GM12878 (cell line): Measurements from ENCODE around the gene SMIM28.

Experiments
- BRCA1 ChIP-seq: IDR thresholded peaks from 2 replicates; pipeline ENCODE4 v1.6.1; 2011; ENCODE audit warnings: low read depth, low read length, improper control_type of control experiment
- CREB1 ChIP-seq: IDR thresholded peaks from 2 replicates; pipeline ENCODE4 v1.6.1; 2012; ENCODE audit warnings: low read depth, mild to moderate bottlenecking, inconsistent platforms
- CTCF ChIP-seq, 3 experiments: IDR thresholded peaks in 2 of 3; conservative IDR thresholded peaks in 1 of 3; 2 replicates each; pipeline ENCODE4 v1.5.1; 2011; ENCODE audit warnings: low read depth in 3 of 3, low read length in 3 of 3, mild to moderate bottlenecking in 3 of 3, control low read depth in 2 of 3, moderate library complexity in 2 of 3, inconsistent platforms in 1 of 3, mixed read lengths in 1 of 3; ENCODE audit not compliant: control insufficient read depth in 2 of 3, insufficient read depth in 1 of 3; ENCODE audit errors: extremely low read depth in 1 of 3
- JUNB ChIP-seq: IDR thresholded peaks from 2 replicates; pipeline ENCODE4 v1.6.1; 2016; ENCODE audit warnings: antibody characterized with exemption, mild to moderate bottlenecking
- MAX ChIP-seq: IDR thresholded peaks from 2 replicates; pipeline ENCODE4 v1.6.1; 2012; ENCODE audit warnings: low read depth, low read length, improper control_type of control experiment
- MTA2 ChIP-seq: fragments of 450-650 bp; IDR thresholded peaks from 2 replicates; pipeline ENCODE4 v1.6.1; 2016; ENCODE audit warnings: low read depth, mild to moderate bottlenecking, moderate library complexity
- NFYA ChIP-seq: IDR thresholded peaks from 2 replicates; pipeline ENCODE4 v1.6.1; 2011; ENCODE audit warnings: low read depth, mild to moderate bottlenecking, low read length, improper control_type of control experiment, borderline replicate concordance
- PKNOX1 ChIP-seq: fragments of 450-650 bp; IDR thresholded peaks from 2 replicates; pipeline ENCODE4 v1.6.1; 2016; ENCODE audit warnings: mild to moderate bottlenecking
- RAD51 ChIP-seq: fragments of 450-650 bp; IDR thresholded peaks from 2 replicates; pipeline ENCODE4 v1.6.1; 2016; ENCODE audit warnings: moderate library complexity, mild to moderate bottlenecking, inconsistent platforms
- RCOR1 ChIP-seq: conservative IDR thresholded peaks from 2 replicates; pipeline ENCODE4 v1.6.1; 2012; ENCODE audit warnings: low read depth, low read length, improper control_type of control experiment
- TARDBP ChIP-seq: IDR thresholded peaks from 2 replicates; pipeline ENCODE4 v1.6.1; 2016; ENCODE audit warnings: borderline replicate concordance

- TF ChIP-seq RCOR1 (no peak), JUNB (no peak), CTCF (IDR thresholded peaks at IDR 0.05 in 2 of 3, conservative IDR thresholded peaks at IDR 0.05 in 1 of 3; ENCODE audit: control insufficient read depth in 2 of 3, extremely low read depth in 1 of 3, insufficient read depth in 1 of 3, low read depth in 3 of 3, low read length in 3 of 3) (no peak), RAD51 (no peak), NFYA (no peak), TARDBP (no peak), BRCA1 (no peak), MTA2 (no peak), PKNOX1 (no peak), CREB1 (no peak), MAX (no peak)
These were observed 10.1 kb downstream of the SMIM28 start for GRCh38 chr6:138387577-138388368.
